Left lung (tissue), 10 donors: ENCODE data around the gene RPL37A. TPM values are rescaled to one million over a fixed set of nuclear protein-coding genes. Genes with fewer than 3 reads are reported as not detected.

Experiments
- ATAC-seq: fragments of 200-7000 bp; cut with Tn5 transposase; one replicate; pipeline ENCODE4 v1.9.1; 2020; ENCODE audit warnings: moderate library complexity
- DNase-seq, 4 donors: peaks; one replicate each; pipeline ENCODE4 v3.0.0-alpha.2; 2013 to 2020
- H3K27ac ChIP-seq, 2 donors: fragments of 200-600 bp; sonication (generic) in 1 of 2; one replicate each; pipeline versions ENCODE4 v1.5.0 to v1.8.0; 2020 to 2021
- H3K27me3 ChIP-seq, 2 donors: fragments of 200-600 bp; sonication (generic) in 1 of 2; one replicate each; pipeline versions ENCODE4 v1.5.0 to v1.8.0; 2020 to 2021
- H3K36me3 ChIP-seq, 2 donors: fragments of 200-600 bp; sonication (generic) in 1 of 2; one replicate each; pipeline versions ENCODE4 v1.5.0 to v1.8.0; 2020 to 2021
- H3K4me1 ChIP-seq, 2 donors: fragments of 200-600 bp; one replicate each; pipeline ENCODE4 v1.8.0; 2021
- H3K4me3 ChIP-seq, 2 donors: fragments of 200-600 bp; sonication (generic) in 1 of 2; one replicate each; pipeline versions ENCODE4 v1.5.0 to v1.8.0; 2020 to 2021; ENCODE audit warnings: mild to moderate bottlenecking in 1 of 2
- H3K9me3 ChIP-seq, 2 donors: fragments of 200-600 bp; sonication (generic) in 1 of 2; one replicate each; pipeline versions ENCODE4 v1.5.0 to v1.8.0; 2020 to 2021
- intact Hi-C, 2 donors: fragments of 100-400 bp; cut with DNase I; formaldehyde crosslinking; loops; one replicate each; pipeline versions ENCODE4 v1.11.2 to v1.14.2; 2022
- polyA plus RNA-seq, 6 donors: library from polyadenylated mRNA; unstranded; fragments of 120-200 nt; gene quantifications; one replicate each; pipeline ENCODE4 v1.2.1, GENCODE V29; 2013; ENCODE audit not compliant: insufficient read length in 6 of 6
- total RNA-seq, 2 donors: library from RNA; stranded (reverse); fragmentation: NEBNext Ultra II Directional; extraction: Animal tissue kit (Norgen Biotek cat#: 25700); gene quantifications; one replicate each; pipeline ENCODE4 v1.2.1, GENCODE V29; 2021
- TF ChIP-seq, protein P1 (sequence below), 2 donors: fragments of 200-600 bp; sonication (generic) in 1 of 2; IDR thresholded peaks; one replicate each; pipeline versions ENCODE4 v1.5.0 to v1.8.0; 2021; ENCODE audit warnings: antibody characterized with exemption in 2 of 2
- donor health status: DM: no; HTN: yes; CAD: no.
- donor health status: DM: no; HTN: no; CAD: no.

Gene RPL37A
- total and polyA plus RNA-seq, 8 donors, result 1,937 to 3,203 (median 2,820) TPM

DNA sequence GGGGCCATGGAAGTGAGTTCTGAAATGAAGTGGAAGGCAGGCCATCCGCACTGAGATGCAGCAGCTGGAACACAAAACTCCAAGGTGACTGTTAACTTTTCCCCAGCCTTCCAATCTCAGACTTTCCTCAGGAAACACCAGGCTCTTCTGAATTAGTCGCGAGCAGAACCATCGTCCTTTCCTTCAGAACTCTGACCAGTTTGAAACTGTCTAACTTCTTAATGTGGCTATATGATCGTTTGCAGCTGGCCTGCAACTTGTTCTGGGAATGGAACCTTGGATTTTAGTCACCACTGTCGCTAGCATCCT, 620 bp upstream of the RPL37A start:
- intact Hi-C loops, result no loop called here

DNA sequence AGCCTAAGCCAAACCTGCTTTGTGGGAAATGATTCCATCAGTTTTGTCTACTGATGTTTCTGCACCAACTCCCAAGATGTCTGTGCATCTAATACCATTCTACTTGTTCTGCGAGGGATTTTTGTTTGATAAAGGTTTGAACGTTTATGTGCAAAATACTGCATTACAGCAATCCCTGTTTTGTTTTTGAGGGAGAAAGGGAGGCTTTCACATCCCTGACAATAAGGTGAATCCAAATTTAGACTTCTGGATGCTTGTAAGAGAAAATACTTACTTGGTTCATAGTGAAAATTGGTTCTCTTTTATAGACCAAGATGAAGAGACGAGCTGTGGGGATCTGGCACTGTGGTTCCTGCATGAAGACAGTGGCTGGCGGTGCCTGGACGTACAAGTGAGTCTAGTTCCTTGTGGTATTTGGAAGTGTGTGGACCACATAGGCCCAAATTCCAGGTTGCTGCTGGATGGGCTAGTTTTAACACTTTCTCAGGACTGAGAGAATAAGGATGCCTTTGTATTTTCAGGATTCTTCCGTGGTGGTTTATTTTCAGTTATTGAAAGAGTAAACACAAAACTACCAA, 1.1 kb downstream of the RPL37A start:
- DNase-seq, result no peak
- TF ChIP-seq, protein P1, sequence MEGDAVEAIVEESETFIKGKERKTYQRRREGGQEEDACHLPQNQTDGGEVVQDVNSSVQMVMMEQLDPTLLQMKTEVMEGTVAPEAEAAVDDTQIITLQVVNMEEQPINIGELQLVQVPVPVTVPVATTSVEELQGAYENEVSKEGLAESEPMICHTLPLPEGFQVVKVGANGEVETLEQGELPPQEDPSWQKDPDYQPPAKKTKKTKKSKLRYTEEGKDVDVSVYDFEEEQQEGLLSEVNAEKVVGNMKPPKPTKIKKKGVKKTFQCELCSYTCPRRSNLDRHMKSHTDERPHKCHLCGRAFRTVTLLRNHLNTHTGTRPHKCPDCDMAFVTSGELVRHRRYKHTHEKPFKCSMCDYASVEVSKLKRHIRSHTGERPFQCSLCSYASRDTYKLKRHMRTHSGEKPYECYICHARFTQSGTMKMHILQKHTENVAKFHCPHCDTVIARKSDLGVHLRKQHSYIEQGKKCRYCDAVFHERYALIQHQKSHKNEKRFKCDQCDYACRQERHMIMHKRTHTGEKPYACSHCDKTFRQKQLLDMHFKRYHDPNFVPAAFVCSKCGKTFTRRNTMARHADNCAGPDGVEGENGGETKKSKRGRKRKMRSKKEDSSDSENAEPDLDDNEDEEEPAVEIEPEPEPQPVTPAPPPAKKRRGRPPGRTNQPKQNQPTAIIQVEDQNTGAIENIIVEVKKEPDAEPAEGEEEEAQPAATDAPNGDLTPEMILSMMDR (IDR thresholded peaks at IDR 0.05), result no peak
- peaks cover 8 to 51% of the 10 kb centered on the region in 2 donors for H3K36me3 ChIP-seq
- no peaks in the 10 kb centered on the region for H3K27me3 ChIP-seq
- peak overlapping the region in 1 of 2 donors; percentile 93 for H3K27ac ChIP-seq
- peaks cover 24 to 53% of the 10 kb centered on the region in 2 donors for H3K4me1 ChIP-seq
- H3K9me3 ChIP-seq, result no peaks in the 10 kb centered on the region
- no peak for ATAC-seq
- intact Hi-C loops, result no loop called here
- H3K4me3 ChIP-seq, result peak overlapping the region; percentile 64 to 92

More for the DNA sequence above, 620 bp upstream of the RPL37A start:
- no peak for DNase-seq
- no peaks in the 10 kb centered on the region for H3K9me3 ChIP-seq
- peaks cover 8 to 34% of the 10 kb centered on the region in 2 donors for H3K36me3 ChIP-seq
- H3K4me3 ChIP-seq, result peak overlapping the region; percentile 64 to 92
- peak overlapping the region; percentile 85 to 93 for H3K27ac ChIP-seq
- no peaks in the 10 kb centered on the region for H3K27me3 ChIP-seq
- H3K4me1 ChIP-seq, result peaks cover 24 to 53% of the 10 kb centered on the region in 2 donors
- TF ChIP-seq, protein P1 (IDR thresholded peaks at IDR 0.05), result no peak
- ATAC-seq, result peak; percentile 5

DNA sequence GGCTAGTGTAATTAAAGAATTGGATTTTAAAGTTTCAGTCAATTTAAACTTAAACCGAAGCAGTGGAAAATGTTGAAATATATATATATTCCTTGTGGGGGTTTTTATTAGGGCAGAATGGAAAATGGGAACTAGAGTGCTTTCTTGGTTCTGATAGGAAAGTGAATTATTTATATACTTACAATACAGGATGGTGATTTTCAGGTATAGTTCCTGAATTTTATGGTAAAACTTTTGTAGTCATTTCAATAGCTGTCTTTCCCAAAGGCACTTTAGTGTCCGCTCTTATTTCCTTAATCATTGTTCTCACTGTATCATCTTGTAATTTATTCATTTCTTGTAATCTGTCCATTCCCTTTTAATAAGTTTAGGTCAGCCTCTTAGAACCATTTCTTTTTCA, 1.9 kb downstream of the RPL37A start:
- intact Hi-C loops, result no loop called here
- Histone ChIP-seq H3K27me3 (no peaks in the 10 kb centered on the region), H3K27ac (no peak overlapping the region), H3K36me3 (peaks cover 8 to 59% of the 10 kb centered on the region in 2 donors), H3K4me1 (peaks cover 24 to 48% of the 10 kb centered on the region in 2 donors), H3K4me3 (peak overlapping the region in 1 of 2 donors; percentile 64), H3K9me3 (no peaks in the 10 kb centered on the region)
- ATAC-seq, result no peak
- TF ChIP-seq, protein P1 (IDR thresholded peaks at IDR 0.05), result no peak
- DNase-seq, result no peak

DNA sequence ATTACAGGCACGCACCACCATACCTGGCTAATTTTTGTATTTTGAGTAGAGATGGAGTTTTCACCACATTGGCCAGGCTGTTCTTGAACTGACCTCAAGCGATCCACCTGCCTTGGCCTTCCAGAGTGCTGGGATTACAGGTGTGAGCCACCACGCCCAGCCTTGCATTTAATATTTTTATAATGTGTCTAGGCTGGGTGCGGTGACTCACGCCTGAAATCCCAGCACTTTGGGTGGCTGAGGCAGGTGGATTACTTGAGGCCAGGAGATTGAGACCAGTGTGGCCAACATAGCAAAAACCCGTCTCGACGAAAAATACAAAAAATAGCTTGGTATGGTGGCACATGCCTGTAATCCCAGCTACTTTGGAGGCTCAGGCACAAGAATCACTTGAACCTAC, 3.2 kb downstream of the RPL37A start:
- H3K27me3 ChIP-seq, result no peaks in the 10 kb centered on the region
- peak overlapping the region in 1 of 2 donors; percentile 64 for H3K4me3 ChIP-seq
- DNase-seq (no peak), ATAC-seq (no peak)
- TF ChIP-seq, protein P1 (IDR thresholded peaks at IDR 0.05), result no peak
- H3K4me1 ChIP-seq, result peaks cover 24 to 48% of the 10 kb centered on the region in 2 donors
- H3K36me3 ChIP-seq, result peaks cover 8 to 70% of the 10 kb centered on the region in 2 donors
- no peak overlapping the region for H3K27ac ChIP-seq
- no peaks in the 10 kb centered on the region for H3K9me3 ChIP-seq
- intact Hi-C loops, result no loop called here

DNA sequence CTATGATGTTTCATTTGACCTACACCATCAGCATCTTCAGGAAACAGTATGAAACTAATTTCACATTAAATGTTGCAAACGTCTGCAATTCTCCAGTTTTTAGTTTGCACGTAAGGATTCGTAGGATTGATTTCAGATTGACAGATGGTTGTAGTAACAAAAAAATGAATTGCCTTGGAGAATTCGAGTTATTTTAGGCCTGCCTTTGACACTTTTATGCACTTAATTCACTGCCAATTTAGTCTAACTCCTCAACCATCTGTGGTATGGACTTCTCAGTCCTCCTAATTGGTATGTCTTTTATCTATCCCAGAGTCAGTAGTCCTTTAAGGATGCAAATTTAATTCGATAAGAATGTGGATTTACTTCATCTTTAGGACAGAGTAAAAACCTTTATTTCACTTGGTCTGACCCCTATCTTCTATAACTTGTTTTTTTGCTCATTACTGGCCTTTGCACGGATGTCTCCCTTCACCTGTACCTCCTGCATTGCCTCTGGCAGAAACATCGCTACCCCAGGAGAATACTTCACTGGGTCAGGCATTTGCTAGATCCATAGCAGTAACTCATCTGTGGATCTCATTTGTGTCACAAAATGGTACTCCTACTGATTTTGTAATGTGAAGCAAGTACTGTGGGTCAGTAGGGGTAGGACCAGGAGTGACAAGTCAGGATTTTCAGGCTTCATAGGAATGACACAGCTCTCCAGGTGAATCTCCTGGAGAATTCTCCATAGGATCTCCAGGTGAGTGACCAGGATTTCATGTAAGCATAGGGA, 3.9 kb downstream of the RPL37A start:
- Histone ChIP-seq H3K4me1 (peaks cover 22 to 42% of the 10 kb centered on the region in 2 donors), H3K27me3 (no peaks in the 10 kb centered on the region), H3K27ac (no peak overlapping the region), H3K9me3 (no peaks in the 10 kb centered on the region), H3K4me3 (no peak overlapping the region), H3K36me3 (peaks cover 8 to 73% of the 10 kb centered on the region in 2 donors)
- intact Hi-C loops, result no loop called here
- DNase-seq, result no peak
- ATAC-seq, result no peak
- TF ChIP-seq, protein P1 (IDR thresholded peaks at IDR 0.05), result no peak
